ENCODE measurements around the gene HMGCR. TPM values are rescaled to one million over a fixed set of nuclear protein-coding genes. Genes with fewer than 3 reads are reported as not detected.

Gene HMGCR
- total RNA-seq, 4 donors from 2014 or later, result 44.9 to 205 (median 99.5) TPM

GRCh38 chr5:75349663-75350062, 12.6 kb downstream of the HMGCR start:
- WGBS, 2 donors (ENCODE audit: low coverage in 1 of 2), result 86 to 100% methylated on average over 2 of the region's 2 CpGs
- peaks cover 0 to 93% (median 47%) of the 10 kb centered on the region in 4 donors for H3K36me3 ChIP-seq
- TF ChIP-seq CTCF (IDR thresholded peaks at IDR 0.05), result no peak
- no peak for TF ChIP-seq POLR2A (IDR thresholded peaks at IDR 0.05)
- H3K4me3 ChIP-seq, result no peak overlapping the region
- no peak for DNase-seq
- H3K9me3 ChIP-seq, result no peaks in the 10 kb centered on the region
- no peaks in the 10 kb centered on the region for H3K27me3 ChIP-seq
- intact Hi-C loops (cut with DNase I; ENCODE audit: low total_unique reads), result loop anchor here (10.0 kb wide), 1 partner anchor 1685 kb away; the partner anchor contains the start of gene AGGF1
- H3K4me1 ChIP-seq, result no peaks in the 10 kb centered on the region
- in situ Hi-C loops (cut with MboI; ENCODE audit: low pct_ligation_motif_present in 1 of 4, low pct_unique_long_range_greater_than_20kb in 1 of 4, low sequenced_read_pairs in 3 of 4), result loop anchor here in 2 of 4 donors (10.0 to 25.0 kb wide), 2 partner anchors 112 to 115 kb away; partner anchors contain the start of gene ANKRD31 (in 2 of the 2)
- no peak overlapping the region for H3K27ac ChIP-seq

- TF ChIP-seq POLR2A (IDR thresholded peaks at IDR 0.05) (no peak), CTCF (IDR thresholded peaks at IDR 0.05) (no peak), EP300 (IDR thresholded peaks at IDR 0.05; ENCODE audit: low read depth) (no peak), POLR2AphosphoS5 (IDR thresholded peaks at IDR 0.05) (no peak)
- in situ Hi-C loops (cut with MboI; ENCODE audit: low pct_ligation_motif_present in 1 of 4, low pct_unique_long_range_greater_than_20kb in 1 of 4, low sequenced_read_pairs in 3 of 4), result no loop called here
- intact Hi-C loops (cut with DNase I; ENCODE audit: low total_unique reads), result no loop called here
- no peak overlapping the region for H3K27ac ChIP-seq
- no peak for DNase-seq
- no peaks in the 10 kb centered on the region for H3K4me1 ChIP-seq
- H3K36me3 ChIP-seq, result peaks cover 0 to 93% (median 47%) of the 10 kb centered on the region in 4 donors
- H3K4me3 ChIP-seq, result no peak overlapping the region
- no peaks in the 10 kb centered on the region for H3K9me3 ChIP-seq
- WGBS, 2 donors (ENCODE audit: low coverage in 1 of 2), result 80 to 82% methylated on average over 7 of the region's 7 CpGs
- no peaks in the 10 kb centered on the region for H3K27me3 ChIP-seq
Measured at GRCh38 chr5:75351139-75351926, 14.3 kb downstream of the HMGCR start.

GRCh38 chr5:75355236-75355635, 18.2 kb downstream of the HMGCR start:
- H3K27me3 ChIP-seq, result no peaks in the 10 kb centered on the region
- 95% methylated on average over 6 of the region's 6 CpGs; no CpG with 5 or more reads in 1 of the 2 donors for WGBS, 2 donors (ENCODE audit: low coverage in 1 of 2)
- H3K36me3 ChIP-seq, result peaks cover 0 to 96% (median 43%) of the 10 kb centered on the region in 4 donors
- H3K4me3 ChIP-seq, result no peak overlapping the region
- no peaks in the 10 kb centered on the region for H3K9me3 ChIP-seq
- intact Hi-C loops (cut with DNase I; ENCODE audit: low total_unique reads) (no loop called here), in situ Hi-C loops (cut with MboI; ENCODE audit: low pct_ligation_motif_present in 1 of 4, low pct_unique_long_range_greater_than_20kb in 1 of 4, low sequenced_read_pairs in 3 of 4) (no loop called here)
- TF ChIP-seq EP300 (IDR thresholded peaks at IDR 0.05; ENCODE audit: low read depth), result no peak
- TF ChIP-seq POLR2AphosphoS5 (IDR thresholded peaks at IDR 0.05), result no peak
- no peak for TF ChIP-seq CTCF (IDR thresholded peaks at IDR 0.05)
- TF ChIP-seq POLR2A (IDR thresholded peaks at IDR 0.05), result no peak
- no peak for DNase-seq
- H3K4me1 ChIP-seq, result no peaks in the 10 kb centered on the region
- no peak overlapping the region for H3K27ac ChIP-seq

- WGBS, 2 donors (ENCODE audit: low coverage in 1 of 2), result 97 to 100% methylated on average over 7 of the region's 7 CpGs
- peaks cover 0 to 95% (median 37%) of the 10 kb centered on the region in 4 donors for H3K36me3 ChIP-seq
Measured at GRCh38 chr5:75356719-75357118, 19.7 kb downstream of the HMGCR start.

More at GRCh38 chr5:75356719-75357118, 19.7 kb downstream of the HMGCR start:
- Histone ChIP-seq H3K27ac (no peak overlapping the region), H3K27me3 (no peaks in the 10 kb centered on the region), H3K9me3 (no peaks in the 10 kb centered on the region), H3K4me1 (no peaks in the 10 kb centered on the region), H3K4me3 (no peak overlapping the region)
- in situ Hi-C loops (cut with MboI; ENCODE audit: low pct_ligation_motif_present in 1 of 4, low pct_unique_long_range_greater_than_20kb in 1 of 4, low sequenced_read_pairs in 3 of 4) (no loop called here), intact Hi-C loops (cut with DNase I; ENCODE audit: low total_unique reads) (no loop called here)
- DNase-seq, result no peak
- no peak for TF ChIP-seq POLR2A (IDR thresholded peaks at IDR 0.05)
- TF ChIP-seq CTCF (IDR thresholded peaks at IDR 0.05), result no peak
- TF ChIP-seq EP300 (IDR thresholded peaks at IDR 0.05; ENCODE audit: low read depth), result no peak
- TF ChIP-seq POLR2AphosphoS5 (IDR thresholded peaks at IDR 0.05), result no peak
